CD14-positive monocyte (primary cell): Measurements from ENCODE around the gene IL1F10. TPM values are rescaled to one million over a fixed set of nuclear protein-coding genes. Genes with fewer than 3 reads are reported as not detected.

Experiments used
- DNase-seq, 3 donors: peaks; one replicate each; pipeline ENCODE4 v3.0.0-alpha.2; 2011 to 2022
- H2AFZ ChIP-seq: 2 replicates; pipeline ENCODE4 v1.6.0; 2012; ENCODE audit warnings: mild to moderate bottlenecking, low read depth, low read length, inconsistent platforms; ENCODE audit not compliant: insufficient read depth, poor library complexity, severe bottlenecking
- H3K27ac ChIP-seq, 2 donors: 1 replicate in 1 of 2; 2 replicates in 1 of 2; pipeline ENCODE4 v1.5.1; 2012 to 2013; ENCODE audit warnings: low read length in 2 of 2, control low read depth in 1 of 2, inconsistent platforms in 1 of 2, low read depth in 1 of 2, mild to moderate bottlenecking in 1 of 2
- H3K27me3 ChIP-seq, 2 donors: one replicate each; pipeline versions ENCODE4 v1.6.0 to v1.6.1; 2011 to 2013; ENCODE audit warnings: low read length in 2 of 2; ENCODE audit not compliant: control insufficient read depth in 2 of 2, insufficient read depth in 2 of 2
- H3K36me3 ChIP-seq, 2 donors: replicated peaks in 1 of 2; 1 replicate in 1 of 2; 2 replicates in 1 of 2; pipeline versions ENCODE4 v1.5.1 to v1.6.1; 2012 to 2013; ENCODE audit warnings: low read length in 2 of 2, control low read depth in 1 of 2, inconsistent platforms in 1 of 2, mild to moderate bottlenecking in 1 of 2; ENCODE audit not compliant: insufficient read depth in 2 of 2, control insufficient read depth in 1 of 2
- H3K4me1 ChIP-seq, 2 donors: 1 replicate in 1 of 2; 2 replicates in 1 of 2; pipeline versions ENCODE4 v1.5.1 to v1.6.1; 2012 to 2013; ENCODE audit warnings: low read length in 2 of 2, control low read depth in 1 of 2, inconsistent platforms in 1 of 2, mild to moderate bottlenecking in 1 of 2, moderate library complexity in 1 of 2; ENCODE audit not compliant: insufficient read depth in 2 of 2, control insufficient read depth in 1 of 2
- H3K4me2 ChIP-seq: replicated peaks from 2 replicates; pipeline ENCODE3; 2012; ENCODE audit warnings: low read length, moderate library complexity, mild to moderate bottlenecking; ENCODE audit not compliant: poor library complexity, severe bottlenecking; ENCODE audit errors: extremely low read depth
- H3K4me3 ChIP-seq, 3 experiments: fragments of 200-600 bp in 1 of 3; sonication (generic) in 1 of 3; replicated peaks in 1 of 3; 1 replicate in 2 of 3; 2 replicates in 1 of 3; pipeline ENCODE4 v1.5.1; 2011 to 2013; ENCODE audit warnings: low read length in 3 of 3, mild to moderate bottlenecking in 3 of 3, control low read depth in 2 of 3, low read depth in 2 of 3, inconsistent platforms in 1 of 3, moderate library complexity in 1 of 3
- H3K79me2 ChIP-seq: 2 replicates; pipeline ENCODE4 v1.6.0; 2012; ENCODE audit warnings: mild to moderate bottlenecking, control low read depth, inconsistent platforms, low read length, moderate library complexity; ENCODE audit not compliant: insufficient read depth
- H3K9ac ChIP-seq: 2 replicates; pipeline ENCODE4 v1.6.0; 2017; ENCODE audit warnings: low read length, mild to moderate bottlenecking; ENCODE audit not compliant: insufficient read depth, poor library complexity, severe bottlenecking
- H3K9me3 ChIP-seq, 2 donors: replicated peaks in 1 of 2; 1 replicate in 1 of 2; 2 replicates in 1 of 2; pipeline versions ENCODE4 v1.5.1 to v1.6.1; 2012 to 2013; ENCODE audit warnings: low read length in 2 of 2, control low read depth in 1 of 2; ENCODE audit not compliant: control insufficient read depth in 1 of 2, insufficient read depth in 1 of 2
- H4K20me1 ChIP-seq: 2 replicates; pipeline ENCODE4 v1.6.0; 2012; ENCODE audit warnings: mild to moderate bottlenecking, low read length, control low read depth, moderate library complexity; ENCODE audit not compliant: insufficient read depth
- H3K27ac Mint-ChIP-seq, 7 donors: one replicate each; pipeline ENCODE4 v1.8.0; 2020; ENCODE audit warnings: mild to moderate bottlenecking in 7 of 7, mixed read lengths in 7 of 7, moderate library complexity in 6 of 7, inconsistent platforms in 2 of 7
- H3K27me3 Mint-ChIP-seq, 3 donors: one replicate each; pipeline ENCODE4 v1.8.0; 2021 to 2022; ENCODE audit warnings: low read depth in 3 of 3, mild to moderate bottlenecking in 3 of 3, mixed read lengths in 3 of 3, moderate library complexity in 3 of 3, inconsistent platforms in 1 of 3
- H3K36me3 Mint-ChIP-seq, 2 donors: one replicate each; pipeline ENCODE4 v1.8.0; 2020; ENCODE audit warnings: mixed read lengths in 2 of 2, inconsistent platforms in 1 of 2, mild to moderate bottlenecking in 1 of 2
- H3K4me1 Mint-ChIP-seq: one replicate; pipeline ENCODE4 v1.8.0; 2020; ENCODE audit warnings: mild to moderate bottlenecking, mixed read lengths
- H3K4me3 Mint-ChIP-seq, 2 donors: one replicate each; pipeline ENCODE4 v1.8.0; 2020; ENCODE audit warnings: mild to moderate bottlenecking in 2 of 2, mixed read lengths in 2 of 2, moderate library complexity in 1 of 2
- H3K9me3 Mint-ChIP-seq, 7 donors: one replicate each; pipeline ENCODE4 v1.8.0; 2020 to 2022; ENCODE audit warnings: mixed read lengths in 7 of 7, mild to moderate bottlenecking in 6 of 7, moderate library complexity in 6 of 7, inconsistent platforms in 2 of 7
- CTCF ChIP-seq: fragments of 200-600 bp; IDR thresholded peaks from one replicate; pipeline ENCODE4 v1.8.0; 2022; ENCODE audit warnings: antibody characterized with exemption, mild to moderate bottlenecking
- WGBS: methylation state at CpG from one replicate; pipeline ENCODE4 v1.1.5; 2013; ENCODE audit warnings: missing lambda C conversion rate; ENCODE audit not compliant: insufficient coverage; 5-methylcytosine and 5-hydroxymethylcytosine counted together
- intact Hi-C, 2 donors: fragments of 100-400 bp; cut with micrococcal nuclease; formaldehyde crosslinking; loops; one replicate each; pipeline versions ENCODE4 v1.15.0 to v1.15.1; 2023
- polyA plus RNA-seq, 3 donors: library from polyadenylated mRNA; depleted of rRNA in 1 of 3; unstranded in 2 of 3; stranded (reverse) in 1 of 3; fragments of 300-500 nt in 2 of 3; fragments of >200 nt in 1 of 3; fragmentation: Illumina TruSeq in 2 of 3; gene quantifications; 1 replicate in 2 of 3; 2 replicates in 1 of 3; pipeline ENCODE4 v1.2.3, GENCODE V29; 2012 to 2021

The IL1F10 gene
- polyA plus RNA-seq, 3 donors, result not detected

GRCh38 chr2:113054066-113054465 lies 13.7 kb upstream of the IL1F10 start:
- peaks cover 22 to 39% (median 31%) of the 10 kb centered on the region in 7 donors for H3K9me3 Mint-ChIP-seq
- H3K27ac Mint-ChIP-seq, result no peak overlapping the region
- no peaks in the 10 kb centered on the region for H3K4me1 Mint-ChIP-seq

GRCh38 chr2:113056521-113056920 lies 11.2 kb upstream of the IL1F10 start:
- intact Hi-C loops, result no loop called here
- H3K9me3 ChIP-seq, result peaks cover 0 to 8% of the 10 kb centered on the region in 2 donors
- H3K4me2 ChIP-seq, result no peak overlapping the region
- no peaks in the 10 kb centered on the region for H3K4me1 ChIP-seq
- Mint-ChIP-seq H3K4me1 (no peaks in the 10 kb centered on the region), H3K36me3 (no peaks in the 10 kb centered on the region), H3K27me3 (peaks cover 2 to 7% (median 2%) of the 10 kb centered on the region in 3 donors), H3K27ac (no peak overlapping the region), H3K4me3 (no peak overlapping the region), H3K9me3 (peaks cover 12 to 26% (median 21%) of the 10 kb centered on the region in 7 donors)
- no CpG with 5 or more reads among the region's 1 CpG for WGBS
- TF ChIP-seq CTCF, result no peak
- no peak overlapping the region for H3K4me3 ChIP-seq
- H3K9ac ChIP-seq, result no peak overlapping the region
- no peak overlapping the region for H2AFZ ChIP-seq
- H3K79me2 ChIP-seq, result no peaks in the 10 kb centered on the region
- H3K36me3 ChIP-seq, result no peaks in the 10 kb centered on the region
- no peak overlapping the region for H3K27ac ChIP-seq
- no peaks in the 10 kb centered on the region for H3K27me3 ChIP-seq
- peak in 1 of 3 donors; percentile 26 for DNase-seq
- H4K20me1 ChIP-seq, result no peaks in the 10 kb centered on the region

More at GRCh38 chr2:113054066-113054465, 13.7 kb upstream of the IL1F10 start:
- Mint-ChIP-seq H3K36me3 (no peaks in the 10 kb centered on the region), H3K4me3 (no peak overlapping the region), H3K27me3 (peaks cover 2 to 6% (median 5%) of the 10 kb centered on the region in 3 donors)
- Histone ChIP-seq H3K36me3 (no peaks in the 10 kb centered on the region), H3K27me3 (no peaks in the 10 kb centered on the region), H2AFZ (no peak overlapping the region), H3K9ac (no peak overlapping the region), H3K4me3 (no peak overlapping the region), H3K9me3 (peaks cover 0 to 18% of the 10 kb centered on the region in 2 donors), H4K20me1 (no peaks in the 10 kb centered on the region), H3K79me2 (no peaks in the 10 kb centered on the region), H3K4me1 (no peaks in the 10 kb centered on the region), H3K27ac (no peak overlapping the region), H3K4me2 (no peak overlapping the region)
- DNase-seq, result peak in 1 of 3 donors; percentile 21
- no peak for TF ChIP-seq CTCF
- intact Hi-C loops, result no loop called here
